ENCODE measurements around the gene DCANP1. TPM values are rescaled to one million over a fixed set of nuclear protein-coding genes. Genes with fewer than 3 reads are reported as not detected.
A peak's percentile ranks its signal among the peaks of the same experiment; 100 is the strongest.

The DCANP1 gene
- total RNA-seq, 1 donor from 2014 or later, result not detected

GRCh38 chr5:135466178-135467050, 19.3 kb upstream of the DCANP1 start:
- H3K27ac Mint-ChIP-seq, result no peak overlapping the region
- no peak for TF ChIP-seq CTCF (IDR thresholded peaks at IDR 0.05)
- POLR2A ChIA-PET, result no interaction called here
- H3K4me3 Mint-ChIP-seq, result peak overlapping the region; percentile 64
- intact Hi-C loops (cut with micrococcal nuclease), result loop anchor here (1.0 kb wide), 2 partner anchors 85 to 100 kb away; no protein-coding TSS in a partner anchor
- CTCF ChIA-PET, result interaction anchor here (0.6 to 3.9 kb wide), 9 partner anchors 9 to 100 kb away, joined by 3 to 40 read pairs (median 6); no protein-coding TSS in a partner anchor
- peak; percentile 52 for DNase-seq
- peak; percentile 66 for ATAC-seq (ENCODE audit: low read depth)
- H3K27me3 Mint-ChIP-seq, result peaks cover 39% of the 10 kb centered on the region
- no peaks in the 10 kb centered on the region for H3K36me3 Mint-ChIP-seq (ENCODE audit: low read depth)
- peaks cover 6% of the 10 kb centered on the region for H3K4me1 Mint-ChIP-seq
- no peaks in the 10 kb centered on the region for H3K9me3 Mint-ChIP-seq

GRCh38 chr5:135465391-135466122, 18.4 kb upstream of the DCANP1 start:
- ATAC-seq (ENCODE audit: low read depth), result no peak
- Mint-ChIP-seq H3K27me3 (peaks cover 41% of the 10 kb centered on the region), H3K4me1 (peaks cover 6% of the 10 kb centered on the region), H3K4me3 (no peak overlapping the region), H3K9me3 (no peaks in the 10 kb centered on the region), H3K36me3 (ENCODE audit: low read depth) (no peaks in the 10 kb centered on the region), H3K27ac (no peak overlapping the region)
- POLR2A ChIA-PET, result no interaction called here
- intact Hi-C loops (cut with micrococcal nuclease), result loop anchor here (1.0 kb wide), 2 partner anchors 86 to 101 kb away; no protein-coding TSS in a partner anchor
- CTCF ChIA-PET, result interaction anchor here (0.7 to 3.9 kb wide), 8 partner anchors 8 to 101 kb away, joined by 3 to 40 read pairs (median 6); no protein-coding TSS in a partner anchor
- peak; percentile 10 for DNase-seq
- TF ChIP-seq CTCF (IDR thresholded peaks at IDR 0.05), result no peak

GRCh38 chr5:135462304-135462703, 15.2 kb upstream of the DCANP1 start:
- no peak for DNase-seq
- Mint-ChIP-seq H3K27ac (no peak overlapping the region), H3K27me3 (peaks cover 36% of the 10 kb centered on the region), H3K4me3 (no peak overlapping the region), H3K4me1 (peaks cover 6% of the 10 kb centered on the region), H3K36me3 (ENCODE audit: low read depth) (no peaks in the 10 kb centered on the region), H3K9me3 (no peaks in the 10 kb centered on the region)
- intact Hi-C loops (cut with micrococcal nuclease), result loop anchor here (1.0 kb wide), 1 partner anchor 104 kb away; no protein-coding TSS in a partner anchor
- peak; percentile 47 for ATAC-seq (ENCODE audit: low read depth)
- ChIA-PET POLR2A (interaction anchor here (0.7 kb wide), 1 partner anchor 430 kb away, joined by 3 read pairs; no protein-coding TSS in a partner anchor), CTCF (interaction anchor here (1.1 to 1.9 kb wide), 4 partner anchors 36 to 107 kb away, joined by 3 to 14 read pairs (median 4); no protein-coding TSS in a partner anchor)
- TF ChIP-seq CTCF (IDR thresholded peaks at IDR 0.05), result no peak

- Mint-ChIP-seq H3K4me3 (no peak overlapping the region), H3K4me1 (peaks cover 6% of the 10 kb centered on the region), H3K27me3 (peaks cover 34% of the 10 kb centered on the region), H3K36me3 (ENCODE audit: low read depth) (no peaks in the 10 kb centered on the region), H3K27ac (no peak overlapping the region), H3K9me3 (no peaks in the 10 kb centered on the region)
- POLR2A ChIA-PET, result no interaction called here
- DNase-seq, result no peak
- CTCF ChIA-PET, result interaction anchor here (1.1 to 1.9 kb wide), 3 partner anchors 36 to 105 kb away, joined by 3 to 14 read pairs (median 4); no protein-coding TSS in a partner anchor
- no peak for TF ChIP-seq CTCF (IDR thresholded peaks at IDR 0.05)
- intact Hi-C loops (cut with micrococcal nuclease), result loop anchor here (1.0 kb wide), 1 partner anchor 105 kb away; no protein-coding TSS in a partner anchor
- no peak for ATAC-seq (ENCODE audit: low read depth)
These were observed 14.5 kb upstream of the DCANP1 start for GRCh38 chr5:135461481-135462151.

Measured in activated B cell treated with CpG ODN at 0.5 μM for 24 hours (primary cell).